Osteocyte (in vitro differentiated cells): ENCODE results near the gene PPFIA4. TPM values are rescaled to one million over a fixed set of nuclear protein-coding genes. Genes with fewer than 3 reads are reported as not detected.
"Not testable (repeated sequence)": the region's sequence is repeated elsewhere in the genome, so short reads cannot be mapped to it uniquely, and the experiment has no call there.

Experiments used
- DNase-seq: peaks from one replicate; pipeline ENCODE4 v3.0.0; 2021; ENCODE audit warnings: mixed read lengths; ENCODE audit not compliant: unreplicated experiment; ENCODE audit errors: extremely low spot score
- H3K27ac Mint-ChIP-seq: one replicate; pipeline ENCODE4 v1.8.0; 2021; ENCODE audit warnings: mild to moderate bottlenecking, mixed read lengths; ENCODE audit not compliant: unreplicated experiment
- H3K27me3 Mint-ChIP-seq: one replicate; pipeline ENCODE4 v1.8.0; 2021; ENCODE audit warnings: mixed read lengths; ENCODE audit not compliant: unreplicated experiment
- H3K36me3 Mint-ChIP-seq: one replicate; pipeline ENCODE4 v1.8.0; 2021; ENCODE audit warnings: mixed read lengths; ENCODE audit not compliant: unreplicated experiment
- H3K4me1 Mint-ChIP-seq: one replicate; pipeline ENCODE4 v1.8.0; 2021; ENCODE audit warnings: mixed read lengths; ENCODE audit not compliant: unreplicated experiment
- H3K4me3 Mint-ChIP-seq: one replicate; pipeline ENCODE4 v1.8.0; 2021; ENCODE audit warnings: mild to moderate bottlenecking, moderate library complexity, mixed read lengths; ENCODE audit not compliant: unreplicated experiment
- H3K9me3 Mint-ChIP-seq: one replicate; pipeline ENCODE4 v1.8.0; 2021; ENCODE audit warnings: mixed read lengths; ENCODE audit not compliant: unreplicated experiment
- total RNA-seq: library from RNA; stranded (reverse); gene quantifications from 2 replicates; pipeline ENCODE4 v1.2.1, GENCODE V29; 2021
- TF ChIP-seq, protein P1 (sequence below): fragments of 200-600 bp; sonication (generic); IDR thresholded peaks from 2 replicates; pipeline ENCODE4 v1.5.0; 2021; ENCODE audit warnings: antibody characterized with exemption, mild to moderate bottlenecking, moderate library complexity

The PPFIA4 gene
- total RNA-seq, 1 donor from 2014 or later = 1.4 TPM

DNA sequence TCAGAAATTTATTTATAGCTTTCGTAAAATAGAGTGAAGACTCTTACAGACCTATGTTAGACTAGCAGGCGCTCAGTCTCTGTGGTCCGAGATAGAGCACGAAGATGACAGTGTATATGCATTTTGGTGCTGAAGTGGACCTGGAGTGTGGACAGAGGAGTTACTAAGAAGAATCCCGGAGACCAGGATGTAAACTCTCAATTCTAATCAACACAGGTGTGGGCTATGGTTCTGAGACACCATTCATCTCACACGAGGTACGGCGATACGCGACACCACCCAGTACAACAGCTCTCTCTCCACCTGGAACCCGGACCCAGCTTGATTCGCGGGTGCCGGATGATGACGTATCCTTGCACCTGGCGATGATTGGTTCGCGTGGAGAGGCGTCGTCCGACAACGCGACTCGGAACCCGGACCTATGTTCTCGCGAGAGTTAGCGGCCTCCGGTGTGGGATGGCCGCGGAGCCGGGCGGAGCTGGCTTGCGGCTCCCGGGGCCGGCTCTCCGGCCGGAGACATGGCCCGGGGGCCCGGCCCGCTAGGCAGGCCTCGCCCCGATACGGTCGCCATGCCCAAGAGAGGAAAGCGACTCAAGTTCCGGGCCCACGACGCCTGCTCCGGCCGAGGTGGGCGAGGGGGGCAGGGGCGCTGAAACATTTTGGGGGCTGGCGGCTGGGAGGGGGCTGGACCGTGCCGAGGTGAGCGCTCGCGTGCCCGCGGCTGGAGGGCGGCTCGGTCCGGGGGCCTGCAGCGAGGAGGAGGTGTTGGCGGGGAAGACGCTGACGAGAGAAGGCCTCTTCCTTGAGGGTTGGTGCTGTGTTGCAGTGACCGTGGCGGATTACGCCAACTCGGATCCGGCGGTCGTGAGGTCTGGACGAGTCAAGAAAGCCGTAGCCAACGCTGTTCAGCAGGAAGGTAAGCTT is 19.1 kb upstream of the PPFIA4 start, which contains the start of gene TMEM183A:
Gene TMEM183A (plus strand): TSS at position 427 of the 924 bp plus-strand sequence. CDS start 92 bp downstream, at position 519.
- peak; percentile 98 for DNase-seq
- peaks cover 22% of the 10 kb centered on the region for H3K4me1 Mint-ChIP-seq
- H3K4me3 Mint-ChIP-seq = peak within 1 kb of the TSS; percentile 89
- H3K27ac Mint-ChIP-seq = peak within 1 kb of the TSS; percentile 92
- H3K36me3 Mint-ChIP-seq = peaks cover 25% of the 10 kb centered on the region
- H3K9me3 Mint-ChIP-seq = no peaks in the 10 kb centered on the region
- TF ChIP-seq, protein P1, sequence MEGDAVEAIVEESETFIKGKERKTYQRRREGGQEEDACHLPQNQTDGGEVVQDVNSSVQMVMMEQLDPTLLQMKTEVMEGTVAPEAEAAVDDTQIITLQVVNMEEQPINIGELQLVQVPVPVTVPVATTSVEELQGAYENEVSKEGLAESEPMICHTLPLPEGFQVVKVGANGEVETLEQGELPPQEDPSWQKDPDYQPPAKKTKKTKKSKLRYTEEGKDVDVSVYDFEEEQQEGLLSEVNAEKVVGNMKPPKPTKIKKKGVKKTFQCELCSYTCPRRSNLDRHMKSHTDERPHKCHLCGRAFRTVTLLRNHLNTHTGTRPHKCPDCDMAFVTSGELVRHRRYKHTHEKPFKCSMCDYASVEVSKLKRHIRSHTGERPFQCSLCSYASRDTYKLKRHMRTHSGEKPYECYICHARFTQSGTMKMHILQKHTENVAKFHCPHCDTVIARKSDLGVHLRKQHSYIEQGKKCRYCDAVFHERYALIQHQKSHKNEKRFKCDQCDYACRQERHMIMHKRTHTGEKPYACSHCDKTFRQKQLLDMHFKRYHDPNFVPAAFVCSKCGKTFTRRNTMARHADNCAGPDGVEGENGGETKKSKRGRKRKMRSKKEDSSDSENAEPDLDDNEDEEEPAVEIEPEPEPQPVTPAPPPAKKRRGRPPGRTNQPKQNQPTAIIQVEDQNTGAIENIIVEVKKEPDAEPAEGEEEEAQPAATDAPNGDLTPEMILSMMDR = no peak
- peaks cover 4% of the 10 kb centered on the region for H3K27me3 Mint-ChIP-seq

DNA sequence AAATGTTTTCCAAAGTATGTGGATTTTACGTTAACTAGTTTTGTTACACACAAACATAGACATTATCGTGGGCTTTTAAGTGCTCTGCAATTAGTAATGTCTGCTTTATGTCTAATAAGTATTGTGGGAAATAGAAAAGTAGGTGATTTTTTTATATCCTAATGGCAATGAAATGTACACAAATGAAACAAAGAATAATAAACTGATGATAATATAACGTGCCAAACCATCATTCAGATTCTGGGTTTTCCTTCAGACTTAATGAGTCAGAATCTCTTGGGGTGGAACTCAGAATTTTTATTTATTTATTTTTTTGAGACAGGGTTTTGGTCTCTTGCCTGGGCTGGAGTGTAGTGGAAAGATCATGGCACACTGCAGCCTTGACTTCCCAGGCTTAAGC is 17.1 kb upstream of the PPFIA4 start:
- H3K4me1 Mint-ChIP-seq = peaks cover 22% of the 10 kb centered on the region
- TF ChIP-seq, protein P1 = no peak
- no peak overlapping the region for H3K4me3 Mint-ChIP-seq
- H3K9me3 Mint-ChIP-seq = no peaks in the 10 kb centered on the region
- no peaks in the 10 kb centered on the region for H3K27me3 Mint-ChIP-seq
- DNase-seq = no peak
- peaks cover 36% of the 10 kb centered on the region for H3K36me3 Mint-ChIP-seq
- no peak overlapping the region for H3K27ac Mint-ChIP-seq

DNA sequence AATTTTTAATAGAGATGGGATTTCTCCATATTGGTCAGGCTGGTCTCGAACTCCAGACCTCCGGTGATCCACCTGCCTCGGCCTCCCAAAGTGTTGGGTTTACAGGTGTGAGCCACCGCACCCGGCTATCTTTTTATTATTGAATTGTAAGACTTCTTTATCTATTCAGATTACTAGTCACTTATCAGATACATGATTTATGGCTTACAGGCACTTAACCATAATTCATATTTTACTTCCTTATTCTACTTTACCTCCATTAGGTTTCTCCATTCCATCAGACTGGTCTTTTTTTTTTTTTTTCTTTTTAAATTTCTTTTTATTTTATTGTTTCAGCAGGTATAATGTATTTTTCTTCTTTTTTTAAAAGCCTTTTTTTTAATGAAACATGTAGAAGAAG is 14.7 kb upstream of the PPFIA4 start:
- Mint-ChIP-seq H3K36me3 (peaks cover 56% of the 10 kb centered on the region), H3K9me3 (no peaks in the 10 kb centered on the region), H3K27ac (no peak overlapping the region), H3K4me3 (no peak overlapping the region), H3K4me1 (peaks cover 17% of the 10 kb centered on the region), H3K27me3 (no peaks in the 10 kb centered on the region)
- no peak for DNase-seq
- TF ChIP-seq, protein P1 = no peak

DNA sequence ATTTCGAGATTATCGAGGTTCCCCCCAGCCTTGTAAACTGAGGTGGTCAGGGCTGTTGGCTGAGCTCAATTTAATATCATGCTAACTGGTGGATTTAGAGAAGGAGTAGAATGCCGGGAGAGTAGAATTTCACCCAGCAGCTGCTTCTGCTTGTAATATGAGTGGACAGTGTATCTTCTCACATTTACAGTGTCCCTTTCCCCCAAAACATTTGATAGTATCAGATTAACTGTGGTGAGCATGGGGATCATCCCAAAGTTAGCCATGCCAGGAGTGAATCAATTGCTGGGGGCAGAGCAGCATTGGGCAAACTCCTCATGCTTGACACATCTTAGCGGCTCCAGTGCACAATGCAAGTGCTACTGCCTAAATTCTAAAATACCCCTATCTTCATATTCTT is 9.2 kb upstream of the PPFIA4 start:
- H3K36me3 Mint-ChIP-seq = peaks cover 70% of the 10 kb centered on the region
- TF ChIP-seq, protein P1 = no peak
- no peak overlapping the region for H3K4me3 Mint-ChIP-seq
- DNase-seq = no peak
- no peaks in the 10 kb centered on the region for H3K4me1 Mint-ChIP-seq
- no peaks in the 10 kb centered on the region for H3K9me3 Mint-ChIP-seq
- H3K27me3 Mint-ChIP-seq = no peaks in the 10 kb centered on the region
- no peak overlapping the region for H3K27ac Mint-ChIP-seq

DNA sequence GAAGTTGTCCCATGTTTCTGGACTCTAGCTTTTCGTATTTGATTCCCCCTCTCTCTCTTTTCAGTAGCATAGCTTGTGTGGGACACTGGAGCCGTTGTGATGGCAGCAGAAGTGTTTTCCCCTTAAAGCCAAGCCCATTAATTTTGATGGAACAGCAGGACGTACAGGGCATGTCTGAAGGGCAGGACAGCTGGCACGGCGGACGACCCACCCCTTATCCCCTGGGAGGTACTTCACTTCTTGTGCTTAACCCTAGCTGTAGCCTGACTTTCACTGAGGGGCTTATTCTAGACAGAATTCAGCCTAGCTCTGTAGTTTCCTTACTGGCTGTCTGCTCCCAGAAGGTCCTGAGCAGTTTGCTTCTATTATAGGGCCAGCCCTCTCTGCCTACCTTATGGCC is 8.6 kb upstream of the PPFIA4 start:
- H3K4me1 Mint-ChIP-seq = no peaks in the 10 kb centered on the region
- no peak overlapping the region for H3K4me3 Mint-ChIP-seq
- peaks cover 65% of the 10 kb centered on the region for H3K36me3 Mint-ChIP-seq
- H3K27me3 Mint-ChIP-seq = no peaks in the 10 kb centered on the region
- H3K27ac Mint-ChIP-seq = no peak overlapping the region
- no peaks in the 10 kb centered on the region for H3K9me3 Mint-ChIP-seq
- TF ChIP-seq, protein P1 = no peak
- no peak for DNase-seq

DNA sequence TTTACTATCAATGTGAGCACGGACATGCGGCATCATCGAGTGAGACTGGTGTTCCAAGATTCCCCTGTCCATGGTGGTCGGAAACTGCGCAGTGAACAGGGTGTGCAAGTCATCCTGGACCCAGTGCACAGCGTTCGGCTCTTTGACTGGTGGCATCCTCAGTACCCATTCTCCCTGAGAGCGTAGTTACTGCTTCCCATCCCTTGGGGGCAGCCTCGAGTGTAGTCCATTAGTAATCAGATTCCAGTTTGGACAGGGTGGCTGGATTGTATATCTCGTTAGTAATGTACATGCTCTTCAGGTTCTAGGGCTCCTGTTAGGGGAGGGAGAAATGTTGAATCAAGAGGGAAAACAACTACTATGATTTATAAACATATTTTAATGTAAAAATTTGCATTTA is 3.4 kb upstream of the PPFIA4 start:
- H3K36me3 Mint-ChIP-seq = peaks cover 42% of the 10 kb centered on the region
- not testable (repeated sequence) for H3K4me3 Mint-ChIP-seq, H3K27ac Mint-ChIP-seq, H3K9me3 Mint-ChIP-seq, H3K27me3 Mint-ChIP-seq, DNase-seq, H3K4me1 Mint-ChIP-seq
